PC-3 (cell line): Measurements from ENCODE around the gene CCNE1.

Experiments
- EZH2 ChIP-seq: fragments of 300-600 bp; sonication (generic); IDR thresholded peaks from one replicate; pipeline ENCODE4 v1.6.1; 2017; ENCODE audit warnings: antibody characterized with exemption, mild to moderate bottlenecking, low read length; ENCODE audit not compliant: unreplicated experiment
- TF ChIP-seq, protein P1 (sequence below): fragments of 300-600 bp; sonication (generic); conservative IDR thresholded peaks from 2 replicates; pipeline ENCODE4 v1.5.1; 2017; ENCODE audit warnings: antibody characterized with exemption, low read depth, mild to moderate bottlenecking, low read length

DNA sequence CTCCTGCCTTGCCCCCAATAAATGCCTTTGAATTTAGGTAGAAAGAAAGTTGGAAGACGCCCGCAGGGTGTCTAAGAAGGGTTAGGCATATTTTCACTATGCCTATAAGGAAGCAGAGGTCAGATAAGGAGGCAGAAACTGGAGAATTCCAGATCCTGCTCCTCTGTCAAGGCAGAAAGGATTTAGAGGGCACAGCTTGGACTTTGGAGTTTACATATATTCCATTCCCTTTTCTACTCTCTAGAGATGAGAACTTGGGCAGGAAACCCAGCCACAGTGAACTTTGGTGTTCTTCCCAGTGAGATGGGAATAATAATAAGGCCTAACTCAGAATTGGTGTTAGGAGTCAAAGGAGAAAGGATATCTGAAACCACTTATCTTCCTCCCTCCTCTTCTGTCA, 37.4 kb downstream of the CCNE1 start:
- TF ChIP-seq, protein P1, sequence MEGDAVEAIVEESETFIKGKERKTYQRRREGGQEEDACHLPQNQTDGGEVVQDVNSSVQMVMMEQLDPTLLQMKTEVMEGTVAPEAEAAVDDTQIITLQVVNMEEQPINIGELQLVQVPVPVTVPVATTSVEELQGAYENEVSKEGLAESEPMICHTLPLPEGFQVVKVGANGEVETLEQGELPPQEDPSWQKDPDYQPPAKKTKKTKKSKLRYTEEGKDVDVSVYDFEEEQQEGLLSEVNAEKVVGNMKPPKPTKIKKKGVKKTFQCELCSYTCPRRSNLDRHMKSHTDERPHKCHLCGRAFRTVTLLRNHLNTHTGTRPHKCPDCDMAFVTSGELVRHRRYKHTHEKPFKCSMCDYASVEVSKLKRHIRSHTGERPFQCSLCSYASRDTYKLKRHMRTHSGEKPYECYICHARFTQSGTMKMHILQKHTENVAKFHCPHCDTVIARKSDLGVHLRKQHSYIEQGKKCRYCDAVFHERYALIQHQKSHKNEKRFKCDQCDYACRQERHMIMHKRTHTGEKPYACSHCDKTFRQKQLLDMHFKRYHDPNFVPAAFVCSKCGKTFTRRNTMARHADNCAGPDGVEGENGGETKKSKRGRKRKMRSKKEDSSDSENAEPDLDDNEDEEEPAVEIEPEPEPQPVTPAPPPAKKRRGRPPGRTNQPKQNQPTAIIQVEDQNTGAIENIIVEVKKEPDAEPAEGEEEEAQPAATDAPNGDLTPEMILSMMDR, result no peak
- TF ChIP-seq EZH2, result no peak
